K562 (cell line): ENCODE results near the gene AMDHD2.

ENCODE experiments used
- MAFK ChIP-seq: IDR thresholded peaks from 2 replicates; pipeline ENCODE4 v1.6.1; 2011; ENCODE audit warnings: low read length, improper control_type of control experiment
- SMARCC2 ChIP-seq: fragments of 450-650 bp; IDR thresholded peaks from 2 replicates; pipeline ENCODE4 v1.6.1; 2017; ENCODE audit warnings: antibody characterized with exemption, moderate library complexity, mild to moderate bottlenecking, low read depth
- SREBF2 ChIP-seq: sonication (generic); formaldehyde crosslinking; IDR thresholded peaks from 2 replicates; pipeline ENCODE4 v1.4.0; 2020; ENCODE audit warnings: mild to moderate bottlenecking, missing genetic modification reagents
- TEAD4 ChIP-seq, 2 experiments: sonication (generic) in 1 of 2; formaldehyde crosslinking in 1 of 2; IDR thresholded peaks; 2 replicates each; pipeline versions ENCODE4 v1.6.1 to v1.8.0; 2012 to 2022; ENCODE audit warnings: borderline replicate concordance in 1 of 2, inconsistent platforms in 1 of 2, low read length in 1 of 2, mild to moderate bottlenecking in 1 of 2, missing genetic modification reagents in 1 of 2
- TF ChIP-seq, protein P1 (sequence below), 3 experiments: IDR thresholded peaks in 2 of 3; conservative IDR thresholded peaks in 1 of 3; 2 replicates each; pipeline ENCODE4 v1.5.1; 2011 to 2012; ENCODE audit warnings: low read length in 3 of 3, mild to moderate bottlenecking in 3 of 3, control low read depth in 2 of 3, improper control_type of control experiment in 1 of 3, inconsistent platforms in 1 of 3, low read depth in 1 of 3, mixed read lengths in 1 of 3, moderate library complexity in 1 of 3; ENCODE audit not compliant: insufficient read depth in 2 of 3
- TF ChIP-seq, protein P2 (sequence below), 2 experiments: fragments of 450-650 bp; conservative IDR thresholded peaks; 2 replicates each; pipeline ENCODE4 v1.6.1; 2017; ENCODE audit warnings: mild to moderate bottlenecking in 2 of 2, moderate library complexity in 2 of 2
- TF ChIP-seq, protein P3 (sequence below), 2 experiments: fragments of 450-650 bp in 1 of 2; IDR thresholded peaks; 2 replicates each; pipeline ENCODE4 v1.6.1; 2011 to 2017; ENCODE audit warnings: low read depth in 2 of 2, antibody characterized with exemption in 1 of 2, borderline replicate concordance in 1 of 2, low read length in 1 of 2, mild to moderate bottlenecking in 1 of 2, mixed read lengths in 1 of 2; ENCODE audit not compliant: control insufficient read depth in 1 of 2
- TF ChIP-seq, protein P4 (sequence below), 2 experiments: fragments of 450-650 bp in 1 of 2; sonication (generic) in 1 of 2; formaldehyde crosslinking in 1 of 2; IDR thresholded peaks; 2 replicates each; pipeline versions ENCODE4 v1.7.1 to v1.9.0; 2016 to 2022; ENCODE audit warnings: inconsistent platforms in 1 of 2, mild to moderate bottlenecking in 1 of 2, missing genetic modification reagents in 1 of 2
- TF ChIP-seq, protein P5 (sequence below): fragments of 450-650 bp; IDR thresholded peaks from 2 replicates; pipeline ENCODE4 v1.6.1; 2016

DNA sequence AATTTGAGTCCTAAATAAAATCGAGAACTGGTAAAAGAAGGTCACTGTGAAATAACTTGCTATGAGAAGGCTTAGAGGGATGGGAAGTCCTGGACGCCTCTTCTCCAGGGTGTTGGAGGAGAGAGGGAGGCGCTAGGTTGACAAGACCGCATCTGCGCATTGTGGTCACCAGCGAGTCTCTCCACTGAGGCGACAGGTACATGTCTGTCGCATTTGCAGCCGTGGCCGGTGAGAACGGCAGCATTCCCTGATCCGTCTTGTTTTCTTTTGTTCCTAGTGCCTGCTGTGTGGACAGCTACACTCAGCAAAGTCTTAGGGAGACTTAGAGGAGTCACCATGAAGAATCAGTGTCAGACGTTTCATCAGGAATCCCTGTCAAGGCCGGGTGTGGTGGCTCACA lies 14.5 kb upstream of the AMDHD2 start:
- TF ChIP-seq, protein P1, sequence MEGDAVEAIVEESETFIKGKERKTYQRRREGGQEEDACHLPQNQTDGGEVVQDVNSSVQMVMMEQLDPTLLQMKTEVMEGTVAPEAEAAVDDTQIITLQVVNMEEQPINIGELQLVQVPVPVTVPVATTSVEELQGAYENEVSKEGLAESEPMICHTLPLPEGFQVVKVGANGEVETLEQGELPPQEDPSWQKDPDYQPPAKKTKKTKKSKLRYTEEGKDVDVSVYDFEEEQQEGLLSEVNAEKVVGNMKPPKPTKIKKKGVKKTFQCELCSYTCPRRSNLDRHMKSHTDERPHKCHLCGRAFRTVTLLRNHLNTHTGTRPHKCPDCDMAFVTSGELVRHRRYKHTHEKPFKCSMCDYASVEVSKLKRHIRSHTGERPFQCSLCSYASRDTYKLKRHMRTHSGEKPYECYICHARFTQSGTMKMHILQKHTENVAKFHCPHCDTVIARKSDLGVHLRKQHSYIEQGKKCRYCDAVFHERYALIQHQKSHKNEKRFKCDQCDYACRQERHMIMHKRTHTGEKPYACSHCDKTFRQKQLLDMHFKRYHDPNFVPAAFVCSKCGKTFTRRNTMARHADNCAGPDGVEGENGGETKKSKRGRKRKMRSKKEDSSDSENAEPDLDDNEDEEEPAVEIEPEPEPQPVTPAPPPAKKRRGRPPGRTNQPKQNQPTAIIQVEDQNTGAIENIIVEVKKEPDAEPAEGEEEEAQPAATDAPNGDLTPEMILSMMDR (IDR thresholded peaks at IDR 0.05 in 2 of 3, conservative IDR thresholded peaks at IDR 0.05 in 1 of 3; ENCODE audit: insufficient read depth in 2 of 3, low read depth in 1 of 3, low read length in 3 of 3): no peak
- TF ChIP-seq, protein P2, sequence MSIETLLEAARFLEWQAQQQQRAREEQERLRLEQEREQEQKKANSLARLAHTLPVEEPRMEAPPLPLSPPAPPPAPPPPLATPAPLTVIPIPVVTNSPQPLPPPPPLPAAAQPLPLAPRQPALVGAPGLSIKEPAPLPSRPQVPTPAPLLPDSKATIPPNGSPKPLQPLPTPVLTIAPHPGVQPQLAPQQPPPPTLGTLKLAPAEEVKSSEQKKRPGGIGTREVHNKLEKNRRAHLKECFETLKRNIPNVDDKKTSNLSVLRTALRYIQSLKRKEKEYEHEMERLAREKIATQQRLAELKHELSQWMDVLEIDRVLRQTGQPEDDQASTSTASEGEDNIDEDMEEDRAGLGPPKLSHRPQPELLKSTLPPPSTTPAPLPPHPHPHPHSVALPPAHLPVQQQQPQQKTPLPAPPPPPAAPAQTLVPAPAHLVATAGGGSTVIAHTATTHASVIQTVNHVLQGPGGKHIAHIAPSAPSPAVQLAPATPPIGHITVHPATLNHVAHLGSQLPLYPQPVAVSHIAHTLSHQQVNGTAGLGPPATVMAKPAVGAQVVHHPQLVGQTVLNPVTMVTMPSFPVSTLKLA (conservative IDR thresholded peaks at IDR 0.05): no peak
- TF ChIP-seq, protein P3, sequence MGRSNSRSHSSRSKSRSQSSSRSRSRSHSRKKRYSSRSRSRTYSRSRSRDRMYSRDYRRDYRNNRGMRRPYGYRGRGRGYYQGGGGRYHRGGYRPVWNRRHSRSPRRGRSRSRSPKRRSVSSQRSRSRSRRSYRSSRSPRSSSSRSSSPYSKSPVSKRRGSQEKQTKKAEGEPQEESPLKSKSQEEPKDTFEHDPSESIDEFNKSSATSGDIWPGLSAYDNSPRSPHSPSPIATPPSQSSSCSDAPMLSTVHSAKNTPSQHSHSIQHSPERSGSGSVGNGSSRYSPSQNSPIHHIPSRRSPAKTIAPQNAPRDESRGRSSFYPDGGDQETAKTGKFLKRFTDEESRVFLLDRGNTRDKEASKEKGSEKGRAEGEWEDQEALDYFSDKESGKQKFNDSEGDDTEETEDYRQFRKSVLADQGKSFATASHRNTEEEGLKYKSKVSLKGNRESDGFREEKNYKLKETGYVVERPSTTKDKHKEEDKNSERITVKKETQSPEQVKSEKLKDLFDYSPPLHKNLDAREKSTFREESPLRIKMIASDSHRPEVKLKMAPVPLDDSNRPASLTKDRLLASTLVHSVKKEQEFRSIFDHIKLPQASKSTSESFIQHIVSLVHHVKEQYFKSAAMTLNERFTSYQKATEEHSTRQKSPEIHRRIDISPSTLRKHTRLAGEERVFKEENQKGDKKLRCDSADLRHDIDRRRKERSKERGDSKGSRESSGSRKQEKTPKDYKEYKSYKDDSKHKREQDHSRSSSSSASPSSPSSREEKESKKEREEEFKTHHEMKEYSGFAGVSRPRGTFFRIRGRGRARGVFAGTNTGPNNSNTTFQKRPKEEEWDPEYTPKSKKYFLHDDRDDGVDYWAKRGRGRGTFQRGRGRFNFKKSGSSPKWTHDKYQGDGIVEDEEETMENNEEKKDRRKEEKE (IDR thresholded peaks at IDR 0.05; ENCODE audit: borderline replicate concordance in 1 of 2, control insufficient read depth in 1 of 2, low read depth in 2 of 2, low read length in 1 of 2): no peak
- TF ChIP-seq, protein P4, sequence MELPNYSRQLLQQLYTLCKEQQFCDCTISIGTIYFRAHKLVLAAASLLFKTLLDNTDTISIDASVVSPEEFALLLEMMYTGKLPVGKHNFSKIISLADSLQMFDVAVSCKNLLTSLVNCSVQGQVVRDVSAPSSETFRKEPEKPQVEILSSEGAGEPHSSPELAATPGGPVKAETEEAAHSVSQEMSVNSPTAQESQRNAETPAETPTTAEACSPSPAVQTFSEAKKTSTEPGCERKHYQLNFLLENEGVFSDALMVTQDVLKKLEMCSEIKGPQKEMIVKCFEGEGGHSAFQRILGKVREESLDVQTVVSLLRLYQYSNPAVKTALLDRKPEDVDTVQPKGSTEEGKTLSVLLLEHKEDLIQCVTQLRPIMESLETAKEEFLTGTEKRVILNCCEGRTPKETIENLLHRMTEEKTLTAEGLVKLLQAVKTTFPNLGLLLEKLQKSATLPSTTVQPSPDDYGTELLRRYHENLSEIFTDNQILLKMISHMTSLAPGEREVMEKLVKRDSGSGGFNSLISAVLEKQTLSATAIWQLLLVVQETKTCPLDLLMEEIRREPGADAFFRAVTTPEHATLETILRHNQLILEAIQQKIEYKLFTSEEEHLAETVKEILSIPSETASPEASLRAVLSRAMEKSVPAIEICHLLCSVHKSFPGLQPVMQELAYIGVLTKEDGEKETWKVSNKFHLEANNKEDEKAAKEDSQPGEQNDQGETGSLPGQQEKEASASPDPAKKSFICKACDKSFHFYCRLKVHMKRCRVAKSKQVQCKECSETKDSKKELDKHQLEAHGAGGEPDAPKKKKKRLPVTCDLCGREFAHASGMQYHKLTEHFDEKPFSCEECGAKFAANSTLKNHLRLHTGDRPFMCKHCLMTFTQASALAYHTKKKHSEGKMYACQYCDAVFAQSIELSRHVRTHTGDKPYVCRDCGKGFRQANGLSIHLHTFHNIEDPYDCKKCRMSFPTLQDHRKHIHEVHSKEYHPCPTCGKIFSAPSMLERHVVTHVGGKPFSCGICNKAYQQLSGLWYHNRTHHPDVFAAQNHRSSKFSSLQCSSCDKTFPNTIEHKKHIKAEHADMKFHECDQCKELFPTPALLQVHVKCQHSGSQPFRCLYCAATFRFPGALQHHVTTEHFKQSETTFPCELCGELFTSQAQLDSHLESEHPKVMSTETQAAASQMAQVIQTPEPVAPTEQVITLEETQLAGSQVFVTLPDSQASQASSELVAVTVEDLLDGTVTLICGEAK (IDR thresholded peaks at IDR 0.05): no peak
- TF ChIP-seq, protein P4 (CRISPR knock-in tag; IDR thresholded peaks at IDR 0.05): no peak
- TF ChIP-seq SMARCC2 (no peak), SREBF2 (no peak), MAFK (no peak), TEAD4 (IDR thresholded peaks at IDR 0.05; ENCODE audit: low read length) (no peak), TEAD4 (CRISPR knock-in tag; IDR thresholded peaks at IDR 0.05; ENCODE audit: borderline replicate concordance) (no peak)
- TF ChIP-seq, protein P5, sequence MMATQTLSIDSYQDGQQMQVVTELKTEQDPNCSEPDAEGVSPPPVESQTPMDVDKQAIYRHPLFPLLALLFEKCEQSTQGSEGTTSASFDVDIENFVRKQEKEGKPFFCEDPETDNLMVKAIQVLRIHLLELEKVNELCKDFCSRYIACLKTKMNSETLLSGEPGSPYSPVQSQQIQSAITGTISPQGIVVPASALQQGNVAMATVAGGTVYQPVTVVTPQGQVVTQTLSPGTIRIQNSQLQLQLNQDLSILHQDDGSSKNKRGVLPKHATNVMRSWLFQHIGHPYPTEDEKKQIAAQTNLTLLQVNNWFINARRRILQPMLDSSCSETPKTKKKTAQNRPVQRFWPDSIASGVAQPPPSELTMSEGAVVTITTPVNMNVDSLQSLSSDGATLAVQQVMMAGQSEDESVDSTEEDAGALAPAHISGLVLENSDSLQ: no peak
